ENCODE results near the gene TBX10.
A peak's percentile ranks its signal among the peaks of the same experiment; 100 is the strongest.
"Not testable (repeated sequence)": the region's sequence is repeated elsewhere in the genome, so short reads cannot be mapped to it uniquely, and the experiment has no call there.

Gene TBX10

DNA sequence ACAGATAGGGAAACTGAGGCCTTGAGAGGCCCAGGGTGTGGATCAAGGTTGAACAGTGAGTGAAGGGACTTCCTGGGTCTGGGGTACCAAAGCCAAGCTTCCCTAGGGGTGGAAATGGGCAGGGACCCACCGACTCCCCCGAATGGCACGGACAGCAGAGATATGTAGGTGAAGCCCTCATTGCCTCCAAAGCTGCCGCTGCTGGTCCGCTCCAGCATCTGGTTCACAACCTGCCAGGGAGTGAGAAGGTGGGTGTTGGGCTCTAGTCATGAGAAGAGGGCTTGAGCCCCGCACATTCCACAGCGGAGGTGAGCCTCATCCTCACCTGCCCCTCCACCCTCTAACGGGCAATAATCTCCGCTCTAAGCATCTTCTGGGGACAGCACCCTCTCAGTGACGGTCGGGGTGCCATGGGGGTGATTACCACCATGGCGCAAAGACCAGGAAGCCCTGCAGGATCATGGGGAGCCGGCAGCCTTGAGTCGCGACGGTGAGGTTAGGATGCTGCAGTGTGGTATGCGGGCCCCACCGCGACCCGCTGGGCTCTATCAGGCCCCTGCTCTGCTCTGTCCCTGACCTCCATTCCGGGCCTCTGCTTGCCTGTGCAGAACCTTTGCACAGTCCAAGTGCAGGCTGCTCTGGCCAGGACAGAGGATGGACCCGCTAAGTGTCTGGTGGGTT lies 24.1 kb upstream of the TBX10 start:
- DNase-seq: no peak

DNA sequence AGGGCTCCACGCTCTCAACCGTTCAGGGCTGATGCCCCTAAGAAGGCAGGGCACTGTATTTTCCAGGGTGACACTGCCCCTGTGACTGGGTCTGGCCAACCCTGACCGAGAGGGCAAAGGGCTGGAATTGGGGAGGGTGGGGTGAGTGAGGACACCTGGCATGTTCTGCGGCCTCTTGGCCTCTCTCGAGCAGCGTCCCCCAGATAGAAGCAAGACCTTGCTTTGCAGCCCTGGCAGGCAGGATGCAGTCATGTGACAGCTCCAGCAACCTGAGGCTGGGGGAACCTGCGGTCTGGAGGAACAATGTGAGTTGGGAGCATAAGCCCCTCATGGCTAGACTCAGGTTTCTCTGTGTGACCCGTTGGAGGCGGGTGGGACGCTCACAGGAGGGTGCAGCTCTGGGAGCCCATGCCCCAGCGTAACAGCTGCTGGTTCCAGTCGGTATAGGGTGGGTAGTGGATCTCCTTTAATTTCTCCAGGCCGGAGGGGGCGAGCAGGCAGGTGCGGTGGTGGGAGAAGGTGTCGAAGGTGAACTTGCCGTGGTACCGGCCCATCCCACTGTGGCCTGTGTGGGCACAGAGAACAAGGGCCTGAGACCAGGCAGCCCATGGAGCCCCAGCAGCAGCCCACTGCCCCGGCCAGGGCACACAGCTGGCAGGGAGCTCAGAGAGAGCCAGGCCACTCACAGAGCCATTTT lies 23.4 kb upstream of the TBX10 start:
- no peak for DNase-seq

DNA sequence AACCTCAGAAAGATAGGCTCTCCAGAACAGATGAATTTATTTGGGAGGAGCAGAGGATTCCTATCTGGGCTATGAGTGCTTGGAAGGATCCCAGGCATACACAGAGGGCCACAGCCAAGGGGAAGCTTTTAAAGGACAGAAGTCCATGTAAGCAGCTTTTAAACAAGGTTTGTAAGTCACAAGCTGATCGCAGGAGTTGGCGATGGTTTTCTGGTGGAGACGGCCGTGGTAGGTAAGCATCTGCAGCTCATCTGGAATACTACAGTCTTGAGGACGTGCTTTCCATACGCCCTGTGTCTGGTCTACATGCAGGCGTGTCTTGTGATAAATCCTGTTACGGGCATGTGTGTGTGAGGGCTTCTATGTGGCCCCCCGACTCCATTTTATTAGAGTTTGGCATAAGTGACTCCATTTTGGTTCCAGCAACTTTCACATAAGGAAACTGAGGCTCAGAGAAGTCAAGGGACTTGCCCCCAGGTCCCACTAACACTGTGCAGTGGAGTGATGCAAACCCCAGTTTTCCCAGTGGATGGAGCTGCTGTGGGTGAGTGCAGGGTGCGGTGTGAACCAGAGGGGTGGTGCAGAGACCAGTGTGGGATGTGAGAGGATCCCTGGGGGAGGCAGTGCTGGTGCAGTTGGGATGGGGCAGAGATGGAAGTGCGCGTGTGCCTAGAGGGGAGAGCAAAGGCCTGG lies 22.7 kb upstream of the TBX10 start:
- no peak for DNase-seq

DNA sequence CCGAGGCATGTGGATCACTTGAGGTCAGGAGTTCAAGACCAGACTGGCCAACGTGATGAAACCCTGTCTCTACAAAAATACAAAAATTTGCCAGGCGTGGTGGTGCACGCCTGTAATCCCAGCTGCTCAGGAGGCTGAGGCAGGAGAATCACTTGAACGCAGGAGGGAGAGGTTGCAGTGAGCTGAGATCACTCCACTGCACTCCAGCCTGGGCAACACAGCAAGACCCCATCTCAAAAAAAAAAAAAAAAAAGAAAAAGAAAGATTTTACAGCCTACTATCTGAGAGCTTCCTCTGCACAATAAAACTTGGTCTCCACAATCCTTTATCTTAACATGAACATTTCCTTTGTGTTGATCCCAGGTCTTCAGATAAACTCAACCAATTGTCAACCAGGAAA lies 21.2 kb upstream of the TBX10 start:
- not testable (repeated sequence) for DNase-seq

DNA sequence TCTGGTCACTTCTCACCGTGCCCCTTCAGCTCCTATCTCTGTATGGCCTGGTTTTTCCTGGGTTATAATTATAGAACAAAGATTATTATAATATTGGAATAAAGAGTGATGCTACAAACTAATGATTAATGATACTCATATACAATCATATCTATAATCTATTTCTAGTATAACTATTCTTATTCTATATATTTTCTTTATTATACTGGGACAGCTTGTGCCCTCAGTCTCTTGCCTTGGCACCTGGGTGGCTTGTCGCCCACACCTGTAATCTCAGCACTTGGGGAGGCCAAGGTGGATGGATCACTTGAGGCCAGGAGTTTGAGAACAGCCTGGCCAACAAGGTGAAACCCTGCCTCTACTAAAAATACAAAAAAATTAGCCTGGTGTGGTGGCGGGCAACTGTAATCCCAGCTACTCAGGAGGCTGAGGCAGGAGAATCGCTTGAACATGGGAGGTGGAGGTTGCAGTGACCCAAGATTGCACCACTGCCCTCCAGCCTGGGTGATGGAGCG lies 20.1 kb upstream of the TBX10 start:
- not testable (repeated sequence) for DNase-seq

DNA sequence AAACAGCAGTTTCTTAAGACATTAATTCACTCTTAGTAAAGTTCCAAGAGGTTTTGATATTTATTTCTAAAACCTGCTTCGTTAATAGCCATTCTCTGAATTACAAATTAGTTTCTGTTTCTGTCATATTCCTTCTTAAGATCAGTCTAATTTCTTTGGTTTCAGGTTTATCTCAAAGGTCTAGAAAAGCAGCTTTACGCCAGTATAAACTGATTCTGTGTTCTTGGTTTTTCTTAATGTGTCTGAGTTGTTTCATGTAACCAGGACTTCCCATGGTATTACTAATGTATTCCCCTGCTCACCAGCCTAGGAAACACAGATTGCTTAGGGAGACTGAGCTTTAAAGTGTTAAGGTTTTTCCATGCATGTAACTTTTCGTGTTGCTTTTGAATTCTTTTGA lies 17.7 kb upstream of the TBX10 start:
- no peak for DNase-seq

DNA sequence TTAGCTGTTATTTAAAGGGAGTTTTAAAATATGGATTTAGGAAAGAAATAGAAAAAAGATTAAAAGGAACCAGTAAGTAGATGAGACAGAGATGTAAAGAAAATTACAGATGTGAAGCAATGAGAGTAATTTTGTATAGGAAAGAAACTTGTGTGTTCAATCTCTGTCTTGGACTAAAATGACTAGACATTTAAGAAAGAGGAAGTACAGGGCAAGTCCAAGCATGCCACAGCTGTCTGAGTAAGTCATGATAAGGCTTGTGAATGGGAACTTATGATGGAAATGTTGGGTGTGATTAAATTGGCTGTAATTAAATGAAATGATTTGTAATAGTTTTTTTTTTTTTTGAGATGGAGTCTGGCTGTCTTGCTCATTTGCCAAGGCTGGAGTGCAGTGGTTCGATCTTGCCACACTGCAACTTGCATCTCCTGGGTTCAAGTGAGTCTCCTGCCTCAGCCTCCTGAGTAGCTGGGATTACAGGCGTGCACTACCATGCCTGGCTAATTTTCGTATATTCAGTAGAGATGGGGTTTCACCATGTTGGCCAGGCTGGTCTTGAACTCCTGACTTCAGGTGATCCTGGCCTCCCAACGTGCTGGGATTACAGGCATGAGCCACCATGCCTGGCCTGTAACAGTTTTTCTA lies 16.8 kb upstream of the TBX10 start:
- no peak for DNase-seq

DNA sequence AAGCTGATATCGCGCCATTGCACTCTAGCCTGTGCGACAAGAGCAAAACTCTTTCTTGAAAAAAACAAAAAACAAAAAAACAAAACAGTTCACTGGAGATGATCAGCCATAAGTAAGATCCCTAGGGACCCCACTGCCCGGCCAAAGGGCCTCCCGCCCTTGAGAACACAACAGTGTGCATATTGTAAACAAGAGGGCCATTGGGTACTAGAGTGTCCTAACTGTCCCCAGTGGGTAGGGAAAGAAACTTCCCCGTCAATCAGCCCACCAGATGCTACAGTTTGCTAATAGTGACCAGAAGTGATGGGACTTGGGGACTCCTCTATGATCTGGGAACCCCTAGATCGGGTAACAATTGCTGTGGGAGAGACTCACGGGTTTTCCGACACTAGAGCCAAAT lies 14.7 kb upstream of the TBX10 start:
- no peak for DNase-seq

DNA sequence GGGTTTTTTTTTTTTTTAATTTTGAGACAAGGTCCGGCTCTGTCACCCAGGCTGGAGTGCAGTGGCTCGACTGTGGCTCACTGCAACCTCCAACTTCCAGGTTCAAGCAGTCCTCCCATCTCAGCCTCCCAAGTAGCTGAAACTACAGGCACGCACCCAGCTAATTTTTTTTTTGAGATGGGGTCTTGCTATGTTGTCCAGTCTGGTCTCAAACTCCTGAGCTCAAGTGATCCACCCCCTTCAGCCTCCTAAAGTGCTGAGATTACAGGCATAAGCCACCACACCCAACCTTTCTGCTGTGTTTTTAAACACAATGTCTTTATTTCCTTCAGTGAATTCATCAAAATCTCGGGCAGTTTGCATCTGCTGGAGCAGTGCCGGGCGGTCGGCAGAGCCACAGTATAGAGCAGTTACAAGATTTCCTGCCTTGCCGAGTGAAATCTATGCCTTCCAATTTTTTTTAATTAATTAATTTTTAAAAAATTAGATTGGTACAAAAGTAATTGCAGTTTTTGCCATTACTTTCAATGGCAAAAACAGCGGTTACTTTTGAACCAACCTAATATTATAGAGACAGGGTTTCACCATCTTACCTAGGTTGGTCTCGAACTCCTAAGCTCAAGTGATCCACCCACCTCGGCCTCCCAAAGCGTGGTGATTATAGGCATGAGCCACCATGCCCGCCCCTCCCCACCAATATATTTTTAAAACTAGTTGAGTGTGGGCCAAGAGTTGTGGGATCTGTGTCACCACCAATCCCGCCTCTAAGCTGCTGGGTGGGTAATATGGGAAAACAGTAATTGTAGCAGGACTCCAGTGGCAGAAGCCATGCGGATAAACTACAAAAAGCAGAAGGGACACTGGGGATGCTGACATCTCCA lies 13.6 kb upstream of the TBX10 start:
- DNase-seq: no peak

DNA sequence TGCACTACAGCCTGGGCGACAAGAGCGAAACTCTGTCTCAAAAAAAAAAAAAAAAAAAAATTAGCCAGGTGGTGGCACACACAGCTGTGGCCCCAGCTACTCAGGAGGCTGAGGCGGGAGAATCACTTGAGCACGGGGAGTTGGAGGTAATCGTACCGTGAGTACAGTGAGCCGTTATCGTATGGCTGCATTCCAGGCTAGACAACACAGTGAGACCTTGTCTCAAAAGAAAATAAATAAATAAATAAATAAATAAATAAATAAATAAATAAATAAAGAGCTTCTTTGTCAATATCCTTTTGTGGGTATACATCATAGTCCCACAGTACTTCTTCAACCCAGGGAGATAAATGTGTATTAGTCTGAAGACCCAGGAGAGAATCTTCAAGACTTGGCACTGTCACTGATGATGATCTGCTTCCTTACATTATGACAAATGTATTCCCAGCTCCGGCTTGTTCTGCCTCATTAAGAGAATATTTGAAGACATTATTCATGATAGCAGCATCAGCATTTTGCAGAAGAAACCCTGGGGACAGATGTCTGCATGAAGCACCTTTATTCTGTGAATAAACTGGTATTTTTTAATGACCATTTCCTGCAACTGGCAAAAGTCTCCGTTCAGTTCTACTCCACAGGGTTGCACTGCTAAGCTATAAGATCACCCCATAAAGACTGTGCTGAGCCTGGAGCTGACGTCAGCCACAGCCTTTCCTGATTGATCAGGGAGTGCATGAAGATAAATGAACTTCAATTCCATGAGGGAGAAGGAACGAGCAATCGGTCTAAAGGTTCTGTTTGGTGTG lies 12.6 kb upstream of the TBX10 start:
- DNase-seq: no peak

DNA sequence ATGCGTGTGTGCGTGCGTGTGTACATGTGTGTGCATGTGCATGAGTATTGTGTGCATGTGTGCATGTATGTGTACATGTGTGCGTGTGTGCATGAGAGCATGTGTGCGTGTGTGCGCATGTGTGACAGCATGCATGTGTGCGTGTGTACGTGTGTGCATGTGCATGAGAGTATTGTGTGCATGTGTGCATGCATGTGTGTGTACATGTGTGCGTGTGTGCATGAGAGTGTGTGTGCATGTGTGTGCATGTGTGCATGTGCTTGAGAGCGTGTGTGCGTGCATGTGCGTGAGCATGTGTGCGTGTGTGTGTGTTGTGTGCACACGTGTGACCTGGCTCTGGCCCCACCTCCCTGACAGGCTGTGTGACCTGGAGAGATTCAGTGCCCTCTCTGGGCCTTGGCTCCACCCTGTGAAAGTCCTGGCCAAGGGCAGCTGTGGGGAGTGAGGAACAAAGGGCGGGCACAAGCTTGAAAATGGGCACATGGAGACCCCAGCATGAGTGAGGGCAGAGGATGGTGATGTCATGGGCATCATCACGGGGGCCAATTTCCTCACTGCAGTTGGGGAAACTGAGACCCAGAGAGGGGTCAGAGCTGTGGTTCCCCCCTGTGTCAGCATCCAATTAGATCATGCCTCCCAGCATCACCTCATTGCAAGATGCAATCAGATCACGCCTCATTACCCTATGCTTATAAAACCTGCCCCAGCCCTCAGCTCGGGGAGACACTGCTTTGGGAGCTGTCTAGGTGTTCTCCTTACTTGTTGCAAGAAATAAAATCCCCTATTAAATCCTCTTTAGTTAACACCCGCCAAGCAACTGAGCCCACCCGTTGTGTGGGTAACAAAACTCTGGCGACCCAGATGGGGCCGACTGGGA lies 10.3 kb upstream of the TBX10 start:
- no peak for DNase-seq

DNA sequence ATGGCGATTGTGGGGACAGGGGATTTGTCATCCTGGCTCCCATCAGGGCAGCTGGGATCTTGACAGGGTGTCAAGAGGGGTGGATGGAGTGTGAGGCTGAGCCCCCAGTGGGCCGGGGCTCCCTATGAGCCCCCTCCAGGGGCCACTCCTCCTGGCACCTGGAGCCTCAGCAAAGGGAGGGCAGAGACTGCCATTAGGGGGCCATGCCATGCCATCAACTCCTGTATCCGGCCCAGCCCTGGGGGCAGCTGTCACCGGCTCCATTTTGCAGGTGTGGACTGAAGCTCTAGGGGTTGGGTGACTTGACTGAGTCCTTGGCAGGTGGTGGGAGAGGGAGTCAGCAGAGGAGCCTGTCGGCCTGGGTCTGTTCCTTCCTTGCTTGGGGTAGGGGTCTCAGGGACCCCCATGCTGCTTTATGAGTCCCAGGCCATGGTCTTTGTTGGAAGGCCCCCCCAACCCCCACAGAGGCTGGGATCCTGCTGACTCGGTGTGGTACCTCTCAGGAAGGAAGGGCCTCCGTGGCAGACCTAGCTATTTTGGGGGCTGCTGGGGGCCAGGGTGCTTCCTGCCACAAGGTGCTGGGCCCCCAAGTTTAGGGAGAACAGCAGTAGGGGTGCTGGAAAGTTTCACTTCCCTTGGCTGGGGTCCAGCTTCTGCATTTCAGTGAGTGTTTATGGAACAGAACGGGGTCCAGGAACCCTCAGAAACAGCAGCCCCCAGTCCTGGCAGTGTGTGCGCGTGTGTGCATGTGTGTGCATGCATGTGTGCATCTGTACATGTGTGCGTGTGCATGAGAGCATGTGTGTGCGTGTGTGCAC lies 9.4 kb upstream of the TBX10 start:
- DNase-seq: no peak

DNA sequence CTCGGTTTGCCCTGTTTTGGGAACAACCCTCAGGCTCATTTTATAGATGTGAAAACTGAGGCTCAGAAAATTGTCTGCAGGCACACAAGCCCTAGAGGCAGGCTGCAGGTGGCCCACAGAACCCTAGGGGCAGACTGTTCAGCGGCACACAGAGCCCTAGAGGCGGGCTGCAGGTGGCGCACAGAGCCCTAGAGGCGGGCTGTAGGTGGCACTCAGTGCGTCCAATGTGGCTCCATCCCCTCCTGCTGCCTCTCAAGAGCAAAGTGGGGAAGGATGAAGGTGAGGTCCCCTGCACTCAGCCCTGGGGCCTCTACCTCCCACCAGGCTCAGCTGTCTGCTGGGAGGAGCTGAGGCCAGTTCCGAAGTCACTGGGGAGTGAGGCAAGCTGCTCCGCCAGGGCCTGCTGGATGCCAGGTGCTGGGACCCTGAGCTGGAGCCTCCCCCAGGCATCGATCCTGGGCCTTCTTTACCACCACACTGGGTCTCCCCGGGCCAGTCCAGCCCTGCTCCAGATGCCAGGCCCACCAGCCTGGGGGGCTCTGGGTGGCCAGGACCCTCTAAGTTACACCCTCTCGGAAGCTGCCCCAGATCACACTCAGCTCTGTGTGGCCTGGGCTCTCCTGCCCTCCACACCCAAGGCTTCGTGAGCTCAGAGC lies 8.7 kb upstream of the TBX10 start:
- DNase-seq: peak; percentile 56

DNA sequence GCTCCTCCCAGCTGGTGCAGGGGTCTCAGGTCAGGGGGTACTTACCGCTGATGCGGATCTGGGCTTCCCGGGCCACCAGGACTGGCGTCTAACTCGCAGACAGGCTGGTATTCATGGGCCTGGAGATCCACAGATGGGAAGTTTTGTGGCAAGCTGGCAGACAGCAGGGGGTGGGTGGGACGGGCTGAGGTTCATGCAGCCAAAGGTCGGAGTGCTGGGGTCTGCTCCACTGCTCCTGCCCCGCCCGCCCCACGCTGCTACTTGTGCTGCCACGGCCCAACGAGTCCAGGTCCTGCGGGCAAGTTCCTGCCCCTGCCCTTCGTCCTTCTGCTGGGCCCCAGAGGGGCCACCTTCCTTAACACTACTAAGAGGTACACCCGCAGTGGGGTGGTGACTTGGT lies 7.9 kb upstream of the TBX10 start:
- no peak for DNase-seq

DNA sequence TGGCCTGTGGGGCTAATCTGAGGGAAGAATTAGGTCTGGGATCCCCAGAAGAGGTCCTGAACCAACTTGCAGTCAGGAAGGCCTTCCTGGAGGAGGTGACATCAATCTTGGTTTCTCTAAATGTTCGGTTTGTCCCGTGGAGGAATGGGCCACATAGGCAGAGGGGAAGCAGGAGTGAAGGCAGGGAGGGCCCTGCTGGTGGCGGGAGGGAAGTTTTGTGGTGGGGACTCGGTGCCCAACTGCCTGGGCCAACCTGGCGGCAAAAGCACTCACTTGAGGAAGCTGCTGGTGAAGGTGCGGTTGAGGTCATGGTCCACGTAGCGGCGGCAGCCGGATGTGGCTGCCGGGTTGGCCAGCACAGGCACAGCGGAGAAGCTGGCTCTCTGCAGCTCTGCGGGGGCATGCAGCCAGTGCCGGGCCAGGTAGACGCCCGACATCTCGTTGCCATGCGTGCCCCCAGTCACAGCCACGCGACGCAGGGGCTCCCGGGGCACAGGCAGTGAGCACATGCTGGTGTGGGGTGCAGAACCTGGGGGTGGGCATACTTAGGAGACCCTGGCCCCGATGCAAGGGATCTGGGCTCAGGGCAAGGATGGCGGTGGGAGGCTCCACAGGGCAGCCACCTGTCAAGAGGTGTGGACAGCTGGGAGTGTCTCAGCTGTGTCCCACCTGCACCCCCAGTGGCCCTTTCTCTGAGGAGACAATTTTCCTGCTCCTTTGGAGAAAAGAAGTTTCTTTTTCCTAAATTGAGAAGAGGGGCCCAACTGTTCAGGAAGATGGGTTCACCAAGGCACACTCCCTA lies 7.2 kb upstream of the TBX10 start:
- DNase-seq: no peak

DNA sequence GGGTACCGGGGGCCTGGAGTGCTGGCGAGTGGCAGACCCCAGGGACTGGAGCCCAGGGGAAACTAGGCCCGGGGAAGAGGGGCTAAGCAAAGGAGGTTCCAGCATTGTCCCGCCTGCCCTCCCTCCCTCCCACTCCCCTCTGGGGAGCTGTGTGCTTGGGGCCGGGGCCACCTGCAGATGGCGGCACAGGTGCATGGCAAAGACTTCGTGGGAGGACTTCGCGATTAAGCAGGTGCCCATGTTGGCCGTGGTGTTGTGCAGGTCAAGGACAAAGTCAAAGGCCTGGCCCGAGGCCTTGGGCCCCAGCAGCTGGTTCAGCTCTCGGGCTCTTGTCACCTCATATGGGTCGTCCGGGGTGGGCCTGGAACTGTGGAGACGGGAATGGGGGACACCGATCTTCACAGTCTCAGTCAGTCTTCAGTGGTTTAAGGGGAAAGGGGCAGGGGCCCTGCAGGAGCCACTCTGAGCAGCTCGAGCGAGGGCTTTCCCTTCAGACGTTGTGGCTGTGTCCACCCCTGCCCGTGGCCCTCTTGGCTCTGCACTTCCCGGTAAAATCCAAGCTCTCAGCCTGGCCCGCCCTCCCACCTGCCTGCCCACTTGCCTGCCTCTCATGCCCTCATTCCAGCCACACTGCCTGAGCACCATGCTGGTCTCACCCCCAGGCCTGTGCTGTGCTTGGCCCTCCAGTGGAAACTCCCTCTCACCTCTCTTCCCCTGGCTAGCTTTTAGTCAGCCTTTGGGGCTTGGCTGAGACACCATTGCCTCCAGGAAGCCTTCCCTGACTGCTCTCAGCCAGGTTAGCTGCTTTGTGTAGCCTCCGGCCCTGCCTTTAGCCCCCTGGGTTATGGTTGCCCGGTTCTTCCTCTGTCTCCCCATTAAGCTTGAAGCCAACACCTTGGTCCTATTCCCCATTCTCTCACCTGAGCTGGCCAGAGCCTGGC lies 6.2 kb upstream of the TBX10 start:
- no peak for DNase-seq

Measured in COR-L47 (cell line).